Amniotic epithelial cell (primary cell): ENCODE data around the gene ZFP69B.
"Not testable (repeated sequence)": the region's sequence is repeated elsewhere in the genome, so short reads cannot be mapped to it uniquely, and the experiment has no call there.

Experiments
- DNase-seq: peaks from one replicate; pipeline ENCODE4 v3.0.0-alpha.2; 2010; ENCODE audit warnings: low read depth

The ZFP69B gene

GRCh38 chr1:40435876-40436275 lies 14.4 kb upstream of the ZFP69B start:
- no peak for DNase-seq

DNA sequence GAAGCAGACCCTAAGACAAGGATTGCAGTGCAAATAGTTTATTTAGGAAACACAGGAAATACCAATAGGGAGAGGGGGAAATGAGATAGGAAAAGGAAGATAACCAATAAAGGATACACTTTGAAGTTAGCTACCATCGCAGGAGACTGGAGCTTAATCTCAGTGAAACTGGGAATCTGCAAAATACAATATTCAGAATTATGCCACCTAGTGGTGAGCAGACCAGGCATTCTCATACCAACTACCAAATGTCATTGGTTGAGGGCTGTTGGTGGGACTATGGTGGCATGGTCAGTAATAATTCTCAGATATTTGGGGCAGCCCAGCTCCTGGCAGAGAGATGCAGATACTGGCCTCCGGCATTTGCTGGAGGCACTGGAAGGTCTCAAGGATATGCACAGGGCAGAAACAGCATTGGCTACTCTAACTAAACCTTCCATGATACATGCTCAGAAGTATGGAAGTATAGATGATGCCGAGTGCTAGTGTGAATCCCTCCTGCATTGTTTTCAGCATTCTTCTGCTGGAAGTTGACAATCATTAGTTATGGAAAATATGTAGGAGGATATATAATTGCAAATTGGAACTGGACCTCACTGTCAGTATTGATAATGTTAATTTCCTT lies 11.8 kb upstream of the ZFP69B start:
- DNase-seq: peak; percentile 37

- DNase-seq: no peak
Observed at GRCh38 chr1:40439247-40439646, 11.0 kb upstream of the ZFP69B start.

GRCh38 chr1:40450495-40451237 lies 390 bp downstream of the ZFP69B start:
- peak; percentile 65 for DNase-seq

DNA sequence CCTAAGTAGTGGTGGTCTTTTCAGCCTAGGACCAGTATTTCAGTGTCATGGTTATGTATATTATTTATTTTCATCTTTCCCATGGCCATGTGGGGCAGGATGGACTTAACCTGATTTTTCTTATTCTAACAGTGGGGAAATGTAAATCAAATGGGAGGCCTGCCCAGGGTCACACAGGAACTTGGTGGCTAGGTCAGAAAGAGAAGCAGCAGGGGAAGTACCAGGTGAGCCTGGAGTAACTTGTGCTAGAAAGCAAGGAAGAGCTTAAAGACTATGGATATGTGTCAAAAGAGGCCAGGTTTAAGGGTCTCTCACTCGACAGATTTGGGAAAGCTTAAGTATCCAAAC lies 936 bp downstream of the ZFP69B start:
- no peak for DNase-seq

DNA sequence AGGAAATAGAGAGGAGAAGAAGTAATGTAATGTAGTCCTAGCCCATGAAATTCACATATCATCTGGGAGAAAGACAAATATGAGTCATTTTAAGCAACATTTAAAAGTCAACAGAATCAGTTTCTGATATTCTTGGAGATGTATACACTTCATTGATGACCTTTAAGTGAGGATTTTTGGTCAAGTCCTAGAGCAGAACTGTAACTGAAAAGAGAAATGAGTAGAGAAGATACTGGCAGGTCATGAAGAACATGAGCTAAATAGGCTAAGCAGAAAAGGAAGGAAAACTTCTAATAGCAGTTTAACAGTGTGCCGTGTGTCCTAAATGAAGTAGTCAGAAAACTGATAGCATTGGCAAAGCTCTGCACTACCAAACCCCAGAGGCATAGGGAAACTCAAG lies 4.6 kb downstream of the ZFP69B start:
- DNase-seq: no peak

DNA sequence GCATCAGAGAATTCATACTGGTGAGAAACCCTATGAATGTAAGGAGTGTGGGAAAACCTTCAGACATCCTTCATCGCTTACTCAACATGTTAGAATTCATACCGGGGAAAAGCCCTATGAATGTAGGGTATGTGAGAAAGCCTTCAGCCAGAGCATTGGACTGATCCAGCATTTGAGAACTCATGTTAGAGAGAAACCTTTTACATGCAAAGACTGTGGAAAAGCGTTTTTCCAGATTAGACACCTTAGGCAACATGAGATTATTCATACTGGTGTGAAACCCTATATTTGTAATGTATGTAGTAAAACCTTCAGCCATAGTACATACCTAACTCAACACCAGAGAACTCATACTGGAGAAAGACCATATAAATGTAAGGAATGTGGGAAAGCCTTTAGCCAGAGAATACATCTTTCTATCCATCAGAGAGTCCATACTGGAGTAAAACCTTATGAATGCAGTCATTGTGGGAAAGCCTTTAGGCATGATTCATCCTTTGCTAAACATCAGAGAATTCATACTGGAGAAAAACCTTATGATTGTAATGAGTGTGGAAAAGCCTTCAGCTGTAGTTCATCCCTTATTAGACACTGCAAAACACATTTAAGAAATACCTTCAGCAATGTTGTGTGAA lies 12.8 kb downstream of the ZFP69B start:
- DNase-seq: peak; percentile 21

- DNase-seq: no peak
Observed at GRCh38 chr1:40469327-40469726, 19.1 kb downstream of the ZFP69B start.

DNA sequence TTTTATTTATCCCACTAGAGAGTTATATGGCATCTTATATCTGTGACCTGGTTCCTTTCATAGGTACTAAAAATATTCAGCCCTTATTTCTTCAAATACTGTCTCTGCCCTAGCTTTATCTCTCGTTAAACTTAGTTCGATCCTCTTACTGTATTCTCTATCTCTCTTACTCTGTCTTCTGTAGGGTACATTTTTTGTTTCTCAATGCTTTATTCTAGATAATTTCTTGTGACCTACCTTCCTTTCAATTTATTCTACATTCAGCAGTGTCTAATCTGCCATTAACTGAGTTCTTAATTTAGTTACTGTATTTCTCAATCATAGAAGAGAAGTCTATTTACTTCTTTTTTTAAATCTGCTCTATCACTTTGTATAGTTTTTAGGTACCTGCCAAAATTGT lies 25.0 kb downstream of the ZFP69B start:
- DNase-seq: no peak

DNA sequence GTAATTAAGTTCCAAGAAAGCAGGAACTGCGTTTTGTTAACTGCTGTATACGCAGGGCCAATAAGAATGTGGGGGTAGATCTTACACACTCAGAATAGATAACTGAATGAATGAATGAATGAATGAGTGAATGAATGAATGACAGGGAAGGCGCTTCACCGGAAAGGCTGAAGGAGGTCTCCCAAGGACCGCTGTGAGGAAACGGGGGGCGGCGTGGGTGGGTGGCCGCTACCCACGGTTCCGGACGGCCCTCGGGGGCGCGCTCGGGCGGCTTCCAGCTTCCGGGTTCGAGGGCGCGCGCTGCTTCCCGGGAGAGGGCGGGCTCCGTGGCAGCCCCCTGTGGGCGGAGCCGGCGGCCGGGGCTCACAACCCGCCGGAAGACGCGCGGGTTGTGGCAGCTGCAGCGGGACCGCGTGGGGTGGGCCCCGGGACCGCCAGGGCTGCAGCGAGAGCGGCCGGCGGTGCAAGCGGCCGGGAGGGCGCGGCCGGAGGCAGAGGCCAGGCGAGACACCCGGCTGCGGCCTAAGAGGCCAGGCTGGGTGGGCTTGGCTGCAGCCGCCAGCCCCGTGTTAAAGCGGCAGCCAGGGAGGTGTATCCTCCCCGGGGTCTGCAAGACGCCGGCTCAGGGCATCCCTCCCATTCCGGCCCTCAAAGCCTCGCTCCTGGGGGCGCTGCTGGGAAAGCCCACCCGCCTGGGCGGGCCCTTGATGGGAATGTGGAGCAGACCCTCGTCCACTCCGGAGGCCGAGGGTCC lies 26.8 kb downstream of the ZFP69B start, which contains the start of gene ZFP69:
TSS of gene ZFP69 (plus strand) at position 367 of the 754 bp plus-strand sequence. CDS start 2,072 bp downstream, outside the sequence.
- DNase-seq: peak; percentile 61

DNA sequence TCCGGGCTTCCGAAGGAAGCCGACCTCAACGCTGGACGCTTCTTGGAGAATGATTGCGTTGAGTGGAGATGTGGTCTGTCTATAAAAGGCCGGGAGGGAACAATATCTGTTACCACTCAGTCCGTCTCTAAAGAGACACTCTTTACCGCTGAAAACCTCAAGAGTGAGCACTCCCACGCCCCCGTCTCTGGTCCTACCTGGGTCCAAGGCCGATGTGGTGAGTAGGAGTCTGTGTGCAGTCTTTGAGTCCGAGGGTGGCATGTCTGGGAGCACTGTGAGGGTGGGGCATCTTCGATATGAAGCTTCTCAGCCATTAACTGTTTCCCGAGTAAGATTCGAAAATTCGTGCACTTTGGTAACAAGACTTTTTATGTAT lies 27.4 kb downstream of the ZFP69B start:
- peak; percentile 49 for DNase-seq

- no peak for DNase-seq
Observed at GRCh38 chr1:40478276-40478675, 28.0 kb downstream of the ZFP69B start.

GRCh38 chr1:40479156-40479555 lies 28.9 kb downstream of the ZFP69B start:
- DNase-seq: no peak

- peak; percentile 16 for DNase-seq
Observed at GRCh38 chr1:40495315-40495903, 45.1 kb downstream of the ZFP69B start.

DNA sequence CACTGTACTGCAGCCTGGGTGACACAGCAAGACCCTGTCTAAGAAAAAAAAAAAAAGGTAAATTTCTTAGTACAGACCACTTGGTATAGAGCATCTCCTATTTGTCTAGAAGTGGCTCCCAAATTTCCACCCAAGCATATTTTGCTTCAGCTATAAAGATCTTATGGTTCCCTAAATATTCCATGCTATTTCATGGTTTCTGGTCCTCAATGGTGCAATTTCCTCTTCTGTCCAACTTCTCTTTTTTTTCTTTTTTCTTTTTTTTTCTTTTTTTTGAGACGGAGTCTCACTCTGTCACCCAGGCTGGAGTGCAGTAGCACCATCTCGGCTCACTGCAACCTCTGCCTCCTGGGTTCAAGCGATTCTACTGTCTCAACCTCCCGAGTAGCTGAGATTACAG lies 52.4 kb downstream of the ZFP69B start:
- DNase-seq: not testable (repeated sequence)

DNA sequence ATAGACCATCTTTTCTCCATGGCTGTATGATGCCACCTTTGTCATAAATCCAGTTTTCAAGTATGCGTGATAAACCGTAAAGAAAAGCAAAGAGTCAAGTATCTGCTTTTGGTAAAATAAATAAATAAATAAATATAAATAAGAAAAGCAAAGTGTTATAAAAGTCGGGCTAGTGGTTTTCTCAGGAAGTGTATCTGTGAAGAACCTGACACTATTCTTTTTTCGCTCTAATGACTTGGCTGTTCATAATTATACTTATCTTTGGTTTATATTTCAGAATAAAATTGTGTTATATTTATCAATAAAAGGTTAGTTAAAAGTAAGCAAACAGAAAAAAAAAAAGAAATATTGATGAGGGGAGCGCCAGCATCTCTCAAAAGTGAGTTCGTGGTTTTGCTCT lies 57.7 kb downstream of the ZFP69B start:
- no peak for DNase-seq

DNA sequence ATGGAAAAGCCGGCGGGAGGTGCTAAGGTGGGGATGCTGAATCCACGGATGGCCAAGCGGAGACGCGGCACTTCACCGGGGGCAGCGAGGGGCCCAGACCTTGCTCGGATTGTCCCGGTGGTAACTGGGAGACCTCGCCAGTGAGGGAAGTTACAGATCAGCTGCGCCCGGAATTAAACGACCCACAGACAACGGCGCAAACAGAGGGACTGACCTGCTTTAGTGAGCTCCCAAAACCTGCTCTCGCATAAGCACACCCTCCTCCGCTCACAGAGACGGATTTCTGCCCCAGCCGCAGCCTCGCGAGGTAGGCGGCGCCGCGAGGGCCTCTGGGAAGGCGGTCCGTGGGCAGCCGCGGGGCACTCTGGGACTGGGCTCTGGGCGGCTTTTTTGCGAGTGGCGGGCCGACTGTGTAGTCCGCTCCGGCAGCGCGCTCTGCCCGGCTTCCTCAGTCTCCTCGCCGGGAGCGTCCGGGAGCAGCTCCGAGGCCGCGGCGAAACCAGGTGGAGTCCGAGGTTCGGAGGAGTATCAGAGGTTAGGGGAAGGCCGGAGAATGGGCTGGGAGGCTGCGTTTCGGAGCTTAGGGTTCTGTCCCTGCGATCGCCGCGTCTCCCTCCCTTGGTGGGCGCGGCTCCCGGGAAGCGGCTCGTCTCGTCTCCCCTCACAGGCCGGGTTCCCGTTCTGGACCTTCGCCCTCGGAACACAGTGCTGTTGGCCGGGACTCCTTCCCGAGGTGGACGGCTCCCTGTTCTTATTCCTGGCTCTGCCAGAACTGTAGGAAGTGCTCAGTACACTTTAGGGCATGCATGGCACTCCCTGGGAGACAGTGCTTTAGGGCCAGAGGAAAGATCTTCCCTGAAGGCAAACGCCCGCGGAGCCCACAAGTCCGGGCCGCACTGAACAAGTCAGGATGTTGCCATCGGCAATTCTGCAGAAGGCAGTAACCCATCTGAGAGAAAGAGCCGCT lies 58.4 kb downstream of the ZFP69B start, which contains the start of gene EXO5:
TSS of gene EXO5 (plus strand) at position 393 of the 967 bp plus-strand sequence. CDS start 5,778 bp downstream, outside the sequence.
- peak; percentile 70 for DNase-seq
